HEK293 (cell line): ENCODE data around the gene NKG7.

Experiments used
- CTCF ChIA-PET: fragments of 350-600 bp; formaldehyde crosslinking; extraction: SDS; loops from one replicate; lab custom pipeline; 2021; ENCODE audit warnings: antibody characterized with exemption; lab: Yijun Ruan, JAX
- POLR2A ChIA-PET: fragments of 300-600 bp; formaldehyde crosslinking; extraction: SDS; loops from one replicate; lab custom pipeline; 2020; ENCODE audit warnings: antibody characterized with exemption, inconsistent platforms; lab: Yijun Ruan, JAX
- H3K27ac ChIP-seq: fragments of 200-500 bp; sonication (Bioruptor generic); 2 replicates; pipeline ENCODE4 v1.5.1; 2014; ENCODE audit warnings: low read depth, low read length, control low read depth, inconsistent platforms; ENCODE audit errors: extremely low read depth
- H3K36me3 ChIP-seq, 2 experiments: fragments of 200-500 bp in 1 of 2; sonication (Bioruptor generic) in 1 of 2; 1 replicate in 1 of 2; 2 replicates in 1 of 2; pipeline ENCODE4 v1.5.1; 2014 to 2017; ENCODE audit warnings: inconsistent platforms in 2 of 2, low read length in 2 of 2; ENCODE audit not compliant: control insufficient read depth in 2 of 2, insufficient read depth in 1 of 2
- H3K4me1 ChIP-seq: fragments of 200-500 bp; sonication (Bioruptor generic); 2 replicates; pipeline ENCODE4 v1.5.1; 2014; ENCODE audit warnings: mild to moderate bottlenecking, low read length, inconsistent platforms; ENCODE audit not compliant: control insufficient read depth, insufficient read depth
- H3K4me3 ChIP-seq: 2 replicates; pipeline ENCODE4 v1.5.1; 2011; ENCODE audit warnings: low read depth, mild to moderate bottlenecking, control low read depth, low read length, moderate library complexity
- H3K9me3 ChIP-seq: fragments of 200-500 bp; sonication (Bioruptor generic); 2 replicates; pipeline ENCODE4 v1.5.1; 2014; ENCODE audit warnings: low read depth, low read length, inconsistent platforms; ENCODE audit not compliant: control insufficient read depth, insufficient read depth
- GFI1B ChIP-seq: fragments of 450-650 bp; formaldehyde crosslinking; IDR thresholded peaks from 2 replicates; pipeline ENCODE4 v1.5.1; 2016; ENCODE audit warnings: missing biosample characterization, missing genetic modification characterization
- HOXA7 ChIP-seq: sonication (generic); formaldehyde crosslinking; IDR thresholded peaks from 2 replicates; pipeline ENCODE4 v1.8.1; 2022; ENCODE audit warnings: missing genetic modification reagents, borderline replicate concordance
- KLF8 ChIP-seq: fragments of 450-650 bp; formaldehyde crosslinking; IDR thresholded peaks from 2 replicates; pipeline ENCODE4 v1.5.1; 2016; ENCODE audit warnings: missing biosample characterization, missing genetic modification characterization
- MEIS1 ChIP-seq: sonication (generic); formaldehyde crosslinking; IDR thresholded peaks from 2 replicates; pipeline ENCODE4 v1.8.1; 2022; ENCODE audit warnings: missing genetic modification reagents, mild to moderate bottlenecking, borderline replicate concordance
- OSR2 ChIP-seq: fragments of 450-650 bp; formaldehyde crosslinking; IDR thresholded peaks from 2 replicates; pipeline ENCODE4 v1.5.1; 2016; ENCODE audit warnings: missing biosample characterization, missing genetic modification characterization
- SALL2 ChIP-seq: fragments of 450-650 bp; formaldehyde crosslinking; IDR thresholded peaks from 2 replicates; pipeline ENCODE4 v1.5.0; 2017; ENCODE audit warnings: missing biosample characterization, mild to moderate bottlenecking, missing genetic modification characterization, borderline replicate concordance
- SETDB1 ChIP-seq: IDR thresholded peaks from one replicate; pipeline ENCODE4 v1.6.1; 2017; ENCODE audit warnings: mild to moderate bottlenecking, low read length, moderate library complexity, mixed read lengths; ENCODE audit not compliant: insufficient read length
- WT1 ChIP-seq: fragments of 450-650 bp; formaldehyde crosslinking; IDR thresholded peaks from 2 replicates; pipeline ENCODE4 v1.5.1; 2016; ENCODE audit warnings: missing biosample characterization, missing genetic modification characterization
- YY1 ChIP-seq: fragments of 450-650 bp; formaldehyde crosslinking; IDR thresholded peaks from 2 replicates; pipeline ENCODE4 v1.5.1; 2018; ENCODE audit warnings: missing biosample characterization, missing genetic modification characterization
- ZFP41 ChIP-seq: fragments of 450-650 bp; formaldehyde crosslinking; IDR thresholded peaks from 2 replicates; pipeline ENCODE4 v1.5.1; 2016; ENCODE audit warnings: missing biosample characterization, missing genetic modification characterization, borderline replicate concordance
- ZFP69B ChIP-seq: fragments of 450-650 bp; formaldehyde crosslinking; IDR thresholded peaks from 2 replicates; pipeline ENCODE4 v1.5.1; 2016; ENCODE audit warnings: missing biosample characterization, missing genetic modification characterization
- ZNF157 ChIP-seq: fragments of 450-650 bp; formaldehyde crosslinking; IDR thresholded peaks from 2 replicates; pipeline ENCODE4 v1.5.1; 2016; ENCODE audit warnings: missing biosample characterization, missing genetic modification characterization
- ZNF16 ChIP-seq: fragments of 450-650 bp; formaldehyde crosslinking; IDR thresholded peaks from 2 replicates; pipeline ENCODE4 v1.5.1; 2016; ENCODE audit warnings: low read depth, missing biosample characterization, missing genetic modification characterization
- ZNF211 ChIP-seq: fragments of 450-650 bp; formaldehyde crosslinking; IDR thresholded peaks from 2 replicates; pipeline ENCODE4 v1.5.1; 2016; ENCODE audit warnings: low read depth, missing biosample characterization, missing genetic modification characterization
- ZNF335 ChIP-seq: fragments of 450-650 bp; formaldehyde crosslinking; conservative IDR thresholded peaks from 2 replicates; pipeline ENCODE4 v1.5.1; 2016; ENCODE audit warnings: missing biosample characterization, missing genetic modification characterization
- ZNF514 ChIP-seq: fragments of 450-650 bp; formaldehyde crosslinking; IDR thresholded peaks from 2 replicates; pipeline ENCODE4 v1.5.1; 2016; ENCODE audit warnings: missing biosample characterization, missing genetic modification characterization
- ZNF521 ChIP-seq: fragments of 450-650 bp; formaldehyde crosslinking; IDR thresholded peaks from 2 replicates; pipeline ENCODE4 v1.5.1; 2017; ENCODE audit warnings: missing biosample characterization, mild to moderate bottlenecking, missing genetic modification characterization
- ZNF626 ChIP-seq: fragments of 450-650 bp; sonication (Bioruptor Pico); formaldehyde crosslinking; IDR thresholded peaks from 2 replicates; pipeline ENCODE4 v1.5.1; 2018; ENCODE audit warnings: missing biosample characterization, missing genetic modification characterization, inconsistent platforms
- ZNF670 ChIP-seq: fragments of 450-650 bp; formaldehyde crosslinking; IDR thresholded peaks from 2 replicates; pipeline ENCODE4 v1.5.1; 2016; ENCODE audit warnings: missing biosample characterization, missing genetic modification characterization, low read depth
- TF ChIP-seq, protein P1 (sequence below): fragments of 450-650 bp; formaldehyde crosslinking; IDR thresholded peaks from 2 replicates; pipeline ENCODE4 v1.5.1; 2016; ENCODE audit warnings: missing biosample characterization, missing genetic modification characterization
- TF ChIP-seq, protein P2 (sequence below): fragments of 450-650 bp; formaldehyde crosslinking; IDR thresholded peaks from 2 replicates; pipeline ENCODE4 v1.5.1; 2017; ENCODE audit warnings: missing biosample characterization, missing genetic modification characterization
- TF ChIP-seq, protein P3 (sequence below): fragments of 450-650 bp; formaldehyde crosslinking; IDR thresholded peaks from 2 replicates; pipeline ENCODE4 v1.5.1; 2017; ENCODE audit warnings: missing biosample characterization, mild to moderate bottlenecking, missing genetic modification characterization, moderate library complexity
- TF ChIP-seq, protein P4 (sequence below): fragments of 450-650 bp; formaldehyde crosslinking; IDR thresholded peaks from 2 replicates; pipeline ENCODE4 v1.5.1; 2016; ENCODE audit warnings: missing biosample characterization, missing genetic modification characterization

The NKG7 gene

DNA sequence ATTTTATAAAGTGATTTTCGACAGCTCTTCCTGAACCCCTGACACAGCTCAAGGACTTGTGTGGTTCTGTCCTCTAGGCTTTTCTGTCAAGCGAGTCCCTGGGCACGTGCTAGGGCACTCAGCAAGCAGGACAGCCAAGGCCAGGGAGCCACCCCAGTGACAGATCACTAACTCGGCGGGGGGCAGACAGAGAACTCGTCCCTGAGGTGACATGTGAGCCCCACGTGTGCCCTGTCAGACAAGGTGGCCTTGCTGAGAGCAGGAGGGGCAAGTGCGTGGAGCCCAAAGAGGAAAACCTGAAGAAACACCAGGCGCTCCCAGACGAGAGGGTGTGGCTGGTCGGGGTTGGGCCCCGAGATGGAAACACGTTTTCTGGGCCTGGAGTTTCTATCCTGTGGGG lies 11.2 kb downstream of the NKG7 start:
- H3K27ac ChIP-seq: no peak overlapping the region
- CTCF ChIA-PET: interaction anchor here (0.6 kb wide), 1 partner anchor 46 kb away, joined by 6 read pairs; no protein-coding TSS in a partner anchor
- no peak for TF ChIP-seq ZNF626
- no peak for TF ChIP-seq SALL2 (tag by site-specific recombination)
- TF ChIP-seq ZNF670: no peak
- TF ChIP-seq ZFP41 (tag by site-specific recombination): no peak
- no peak for TF ChIP-seq MEIS1
- TF ChIP-seq HOXA7 (CRISPR knock-in tag): no peak
- TF ChIP-seq, protein P1, sequence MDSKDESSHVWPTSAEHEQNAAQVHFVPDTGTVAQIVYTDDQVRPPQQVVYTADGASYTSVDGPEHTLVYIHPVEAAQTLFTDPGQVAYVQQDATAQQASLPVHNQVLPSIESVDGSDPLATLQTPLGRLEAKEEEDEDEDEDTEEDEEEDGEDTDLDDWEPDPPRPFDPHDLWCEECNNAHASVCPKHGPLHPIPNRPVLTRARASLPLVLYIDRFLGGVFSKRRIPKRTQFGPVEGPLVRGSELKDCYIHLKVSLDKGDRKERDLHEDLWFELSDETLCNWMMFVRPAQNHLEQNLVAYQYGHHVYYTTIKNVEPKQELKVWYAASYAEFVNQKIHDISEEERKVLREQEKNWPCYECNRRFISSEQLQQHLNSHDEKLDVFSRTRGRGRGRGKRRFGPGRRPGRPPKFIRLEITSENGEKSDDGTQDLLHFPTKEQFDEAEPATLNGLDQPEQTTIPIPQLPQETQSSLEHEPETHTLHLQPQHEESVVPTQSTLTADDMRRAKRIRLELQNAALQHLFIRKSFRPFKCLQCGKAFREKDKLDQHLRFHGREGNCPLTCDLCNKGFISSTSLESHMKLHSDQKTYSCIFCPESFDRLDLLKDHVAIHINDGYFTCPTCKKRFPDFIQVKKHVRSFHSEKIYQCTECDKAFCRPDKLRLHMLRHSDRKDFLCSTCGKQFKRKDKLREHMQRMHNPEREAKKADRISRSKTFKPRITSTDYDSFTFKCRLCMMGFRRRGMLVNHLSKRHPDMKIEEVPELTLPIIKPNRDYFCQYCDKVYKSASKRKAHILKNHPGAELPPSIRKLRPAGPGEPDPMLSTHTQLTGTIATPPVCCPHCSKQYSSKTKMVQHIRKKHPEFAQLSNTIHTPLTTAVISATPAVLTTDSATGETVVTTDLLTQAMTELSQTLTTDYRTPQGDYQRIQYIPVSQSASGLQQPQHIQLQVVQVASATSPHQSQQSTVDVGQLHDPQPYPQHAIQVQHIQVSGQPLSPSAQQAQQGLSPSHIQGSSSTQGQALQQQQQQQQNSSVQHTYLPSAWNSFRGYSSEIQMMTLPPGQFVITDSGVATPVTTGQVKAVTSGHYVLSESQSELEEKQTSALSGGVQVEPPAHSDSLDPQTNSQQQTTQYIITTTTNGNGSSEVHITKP (tag by site-specific recombination): no peak
- TF ChIP-seq ZNF16: no peak
- TF ChIP-seq, protein P2, sequence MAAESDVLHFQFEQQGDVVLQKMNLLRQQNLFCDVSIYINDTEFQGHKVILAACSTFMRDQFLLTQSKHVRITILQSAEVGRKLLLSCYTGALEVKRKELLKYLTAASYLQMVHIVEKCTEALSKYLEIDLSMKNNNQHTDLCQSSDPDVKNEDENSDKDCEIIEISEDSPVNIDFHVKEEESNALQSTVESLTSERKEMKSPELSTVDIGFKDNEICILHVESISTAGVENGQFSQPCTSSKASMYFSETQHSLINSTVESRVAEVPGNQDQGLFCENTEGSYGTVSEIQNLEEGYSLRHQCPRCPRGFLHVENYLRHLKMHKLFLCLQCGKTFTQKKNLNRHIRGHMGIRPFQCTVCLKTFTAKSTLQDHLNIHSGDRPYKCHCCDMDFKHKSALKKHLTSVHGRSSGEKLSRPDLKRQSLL (tag by site-specific recombination): no peak
- TF ChIP-seq ZNF211 (tag by site-specific recombination): no peak
- TF ChIP-seq, all 188 proteins: peak for 0
- H3K36me3 ChIP-seq: no peaks in the 10 kb centered on the region; a peak in 1 of 3 replicates
- no peak overlapping the region for H3K4me3 ChIP-seq
- POLR2A ChIA-PET: interaction anchor here (0.7 to 2.8 kb wide), 3 partner anchors 19 to 33 kb away, joined by 3 to 15 read pairs (median 5); partner anchors contain the start of gene VSIG10L
- H3K4me1 ChIP-seq: peaks cover 16% of the 10 kb centered on the region
- no peaks in the 10 kb centered on the region for H3K9me3 ChIP-seq

DNA sequence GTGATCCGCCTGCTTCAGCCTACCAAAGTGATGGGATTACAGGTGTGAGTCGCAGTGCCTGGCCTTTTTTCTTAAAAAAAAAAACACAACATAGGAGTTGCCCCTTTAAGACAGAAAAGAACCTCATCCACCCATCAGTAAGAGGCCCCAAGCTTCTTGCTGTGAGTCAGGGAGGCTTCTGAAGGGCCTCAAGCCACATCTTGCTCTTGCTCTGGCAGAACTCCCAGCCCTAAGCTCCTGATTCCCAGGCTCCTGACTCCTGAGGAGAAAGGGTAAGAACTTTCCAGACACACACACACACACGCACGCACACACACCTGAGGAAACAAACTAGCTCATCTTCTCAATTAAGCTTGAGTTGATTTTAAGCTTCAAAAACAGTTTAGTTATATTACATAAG lies 13.2 kb downstream of the NKG7 start:
- no peaks in the 10 kb centered on the region; a peak in 1 of 3 replicates for H3K36me3 ChIP-seq
- H3K9me3 ChIP-seq: no peaks in the 10 kb centered on the region
- H3K27ac ChIP-seq: peak overlapping the region; percentile 41; the same call in 1 of the 2 replicates
- no peak overlapping the region for H3K4me3 ChIP-seq
- ChIA-PET POLR2A (interaction anchor here (0.7 to 2.8 kb wide), 4 partner anchors 9 to 35 kb away, joined by 3 to 15 read pairs (median 8); partner anchors contain the start of gene CLDND2), CTCF (interaction anchor here (0.7 to 1.1 kb wide), 4 partner anchors 18 to 62 kb away, joined by 3 read pairs; partner anchors contain the start of gene VSIG10L)
- peaks cover 18% of the 10 kb centered on the region for H3K4me1 ChIP-seq
- TF ChIP-seq, protein P3, sequence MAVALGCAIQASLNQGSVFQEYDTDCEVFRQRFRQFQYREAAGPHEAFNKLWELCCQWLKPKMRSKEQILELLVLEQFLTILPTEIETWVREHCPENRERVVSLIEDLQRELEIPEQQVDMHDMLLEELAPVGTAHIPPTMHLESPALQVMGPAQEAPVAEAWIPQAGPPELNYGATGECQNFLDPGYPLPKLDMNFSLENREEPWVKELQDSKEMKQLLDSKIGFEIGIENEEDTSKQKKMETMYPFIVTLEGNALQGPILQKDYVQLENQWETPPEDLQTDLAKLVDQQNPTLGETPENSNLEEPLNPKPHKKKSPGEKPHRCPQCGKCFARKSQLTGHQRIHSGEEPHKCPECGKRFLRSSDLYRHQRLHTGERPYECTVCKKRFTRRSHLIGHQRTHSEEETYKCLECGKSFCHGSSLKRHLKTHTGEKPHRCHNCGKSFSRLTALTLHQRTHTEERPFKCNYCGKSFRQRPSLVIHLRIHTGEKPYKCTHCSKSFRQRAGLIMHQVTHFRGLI: 0 out of 2 replicates have a peak, but pooled peaks have one; percentile 21
- TF ChIP-seq ZNF157: no peak
- TF ChIP-seq SETDB1: no peak
- no peak for TF ChIP-seq YY1 (tag by site-specific recombination)
- TF ChIP-seq OSR2 (tag by site-specific recombination): peak; percentile 59; the same call in 1 of the 2 replicates
- TF ChIP-seq ZNF514 (tag by site-specific recombination): no peak
- TF ChIP-seq WT1 (tag by site-specific recombination): 0 out of 2 replicates have a peak, but pooled peaks have one; percentile 26
- TF ChIP-seq, protein P4, sequence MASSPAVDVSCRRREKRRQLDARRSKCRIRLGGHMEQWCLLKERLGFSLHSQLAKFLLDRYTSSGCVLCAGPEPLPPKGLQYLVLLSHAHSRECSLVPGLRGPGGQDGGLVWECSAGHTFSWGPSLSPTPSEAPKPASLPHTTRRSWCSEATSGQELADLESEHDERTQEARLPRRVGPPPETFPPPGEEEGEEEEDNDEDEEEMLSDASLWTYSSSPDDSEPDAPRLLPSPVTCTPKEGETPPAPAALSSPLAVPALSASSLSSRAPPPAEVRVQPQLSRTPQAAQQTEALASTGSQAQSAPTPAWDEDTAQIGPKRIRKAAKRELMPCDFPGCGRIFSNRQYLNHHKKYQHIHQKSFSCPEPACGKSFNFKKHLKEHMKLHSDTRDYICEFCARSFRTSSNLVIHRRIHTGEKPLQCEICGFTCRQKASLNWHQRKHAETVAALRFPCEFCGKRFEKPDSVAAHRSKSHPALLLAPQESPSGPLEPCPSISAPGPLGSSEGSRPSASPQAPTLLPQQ (tag by site-specific recombination): peak; percentile 96
- peak; percentile 80 for TF ChIP-seq ZFP69B (tag by site-specific recombination)
- TF ChIP-seq ZNF335 (tag by site-specific recombination): peak; percentile 38
- TF ChIP-seq ZNF521 (tag by site-specific recombination): no peak
- TF ChIP-seq GFI1B (tag by site-specific recombination): no peak
- TF ChIP-seq, protein P2 (tag by site-specific recombination): no peak
- TF ChIP-seq KLF8: 0 out of 2 replicates have a peak, but pooled peaks have one; percentile 46
